HFFc6 (cell line): Measurements from ENCODE around the gene POLR2H. TPM values are rescaled to one million over a fixed set of nuclear protein-coding genes. Genes with fewer than 3 reads are reported as not detected.

Source experiments
- DNase-seq: peaks from one replicate; pipeline ENCODE4 v3.0.0-alpha.2; 2018
- H3K27ac Mint-ChIP-seq: 2 replicates; pipeline ENCODE4 v1.8.0; 2020; ENCODE audit warnings: mild to moderate bottlenecking, mixed read lengths
- H3K27me3 Mint-ChIP-seq: 2 replicates; pipeline ENCODE4 v1.8.0; 2021; ENCODE audit warnings: mild to moderate bottlenecking, moderate library complexity, mixed read lengths; ENCODE audit not compliant: insufficient read depth
- H3K36me3 Mint-ChIP-seq: 2 replicates; pipeline ENCODE4 v1.8.0; 2021; ENCODE audit warnings: low read depth, mixed read lengths
- H3K4me1 Mint-ChIP-seq: 2 replicates; pipeline ENCODE4 v1.8.0; 2020; ENCODE audit warnings: low read depth, mixed read lengths
- H3K4me3 Mint-ChIP-seq: 2 replicates; pipeline ENCODE4 v1.8.0; 2020; ENCODE audit warnings: mild to moderate bottlenecking, moderate library complexity, mixed read lengths
- H3K9me3 Mint-ChIP-seq: 2 replicates; pipeline ENCODE4 v1.8.0; 2020; ENCODE audit warnings: mild to moderate bottlenecking, mixed read lengths
- total RNA-seq, 6 experiments: library from RNA; stranded (reverse); fragmentation: NEBNext Ultra II Directional; extraction: Animal tissue kit (Norgen Biotek cat#: 25700); gene quantifications; 2 replicates in 1 of 6; 3 replicates in 5 of 6; pipeline ENCODE4 v1.2.3, GENCODE V29; 2021
- TF ChIP-seq, protein P1 (sequence below): fragments of 200-600 bp; sonication (generic); IDR thresholded peaks from 2 replicates; pipeline ENCODE4 v1.5.0; 2021; ENCODE audit warnings: antibody characterized with exemption, mild to moderate bottlenecking

POLR2H gene
- total RNA-seq, 6 experiments from 2014 or later = 45.4 to 68.6 (median 50.1) TPM

DNA sequence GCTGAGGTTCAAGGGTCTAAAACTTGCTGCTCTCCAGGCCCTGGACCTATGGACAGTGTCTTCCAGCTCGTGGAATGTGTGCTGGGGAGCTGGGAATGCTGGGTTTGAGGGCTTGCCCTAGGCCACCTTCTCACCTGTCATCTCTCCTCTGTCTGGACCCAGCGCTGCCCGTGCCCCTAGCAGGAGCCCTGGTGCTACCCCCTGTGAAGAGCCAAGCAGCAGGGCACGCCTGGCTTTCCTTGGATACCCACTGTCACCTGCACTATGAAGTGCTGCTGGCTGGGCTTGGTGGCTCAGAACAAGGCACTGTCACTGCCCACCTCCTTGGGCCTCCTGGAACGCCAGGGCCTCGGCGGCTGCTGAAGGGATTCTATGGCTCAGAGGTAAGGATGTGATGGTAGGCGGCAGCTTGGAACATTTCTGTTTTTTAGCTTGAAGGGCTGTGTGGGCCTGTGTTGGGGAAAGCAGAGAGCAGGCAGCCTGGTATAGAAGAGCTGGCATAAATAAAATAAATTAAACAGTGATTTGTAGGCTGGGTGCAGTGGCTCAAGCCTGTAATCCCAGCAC is 23.4 kb downstream of the POLR2H start:
- no peak overlapping the region for H3K4me3 Mint-ChIP-seq
- no peak for DNase-seq
- H3K27ac Mint-ChIP-seq = no peak overlapping the region
- H3K27me3 Mint-ChIP-seq = peaks cover 32% of the 10 kb centered on the region
- H3K36me3 Mint-ChIP-seq = no peaks in the 10 kb centered on the region
- no peaks in the 10 kb centered on the region for H3K4me1 Mint-ChIP-seq
- H3K9me3 Mint-ChIP-seq = no peaks in the 10 kb centered on the region
- TF ChIP-seq, protein P1, sequence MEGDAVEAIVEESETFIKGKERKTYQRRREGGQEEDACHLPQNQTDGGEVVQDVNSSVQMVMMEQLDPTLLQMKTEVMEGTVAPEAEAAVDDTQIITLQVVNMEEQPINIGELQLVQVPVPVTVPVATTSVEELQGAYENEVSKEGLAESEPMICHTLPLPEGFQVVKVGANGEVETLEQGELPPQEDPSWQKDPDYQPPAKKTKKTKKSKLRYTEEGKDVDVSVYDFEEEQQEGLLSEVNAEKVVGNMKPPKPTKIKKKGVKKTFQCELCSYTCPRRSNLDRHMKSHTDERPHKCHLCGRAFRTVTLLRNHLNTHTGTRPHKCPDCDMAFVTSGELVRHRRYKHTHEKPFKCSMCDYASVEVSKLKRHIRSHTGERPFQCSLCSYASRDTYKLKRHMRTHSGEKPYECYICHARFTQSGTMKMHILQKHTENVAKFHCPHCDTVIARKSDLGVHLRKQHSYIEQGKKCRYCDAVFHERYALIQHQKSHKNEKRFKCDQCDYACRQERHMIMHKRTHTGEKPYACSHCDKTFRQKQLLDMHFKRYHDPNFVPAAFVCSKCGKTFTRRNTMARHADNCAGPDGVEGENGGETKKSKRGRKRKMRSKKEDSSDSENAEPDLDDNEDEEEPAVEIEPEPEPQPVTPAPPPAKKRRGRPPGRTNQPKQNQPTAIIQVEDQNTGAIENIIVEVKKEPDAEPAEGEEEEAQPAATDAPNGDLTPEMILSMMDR = no peak

DNA sequence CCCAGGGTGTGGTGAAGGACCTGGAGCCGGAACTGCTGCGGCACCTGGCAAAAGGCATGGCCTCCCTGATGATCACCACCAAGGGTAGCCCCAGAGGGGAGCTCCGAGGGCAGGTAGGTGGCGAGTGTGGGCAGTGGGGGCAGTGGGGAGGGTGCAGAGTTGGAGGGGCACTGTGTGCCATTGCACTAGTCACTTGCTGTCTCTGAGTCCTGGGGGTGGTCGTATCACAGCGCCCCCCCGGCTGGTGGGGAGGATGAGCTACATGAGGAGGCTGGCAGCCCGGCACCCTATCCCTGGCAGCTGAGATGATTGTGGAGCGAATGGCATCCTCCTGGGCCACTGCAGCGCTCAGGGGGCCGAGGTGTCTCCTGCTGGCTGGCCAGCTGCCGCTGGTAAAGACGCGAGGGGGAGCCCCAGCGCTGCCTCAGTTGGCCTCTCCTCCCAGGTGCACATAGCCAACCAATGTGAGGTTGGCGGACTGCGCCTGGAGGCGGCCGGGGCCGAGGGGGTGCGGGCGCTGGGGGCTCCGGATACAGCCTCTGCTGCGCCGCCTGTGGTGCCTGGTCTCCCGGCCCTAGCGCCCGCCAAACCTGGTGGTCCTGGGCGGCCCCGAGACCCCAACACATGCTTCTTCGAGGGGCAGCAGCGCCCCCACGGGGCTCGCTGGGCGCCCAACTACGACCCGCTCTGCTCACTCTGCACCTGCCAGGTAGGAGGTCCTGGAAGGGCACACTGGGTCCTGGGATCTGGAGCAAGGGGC is 24.7 kb downstream of the POLR2H start:
- no peak for DNase-seq
- H3K27me3 Mint-ChIP-seq = peaks cover 40% of the 10 kb centered on the region

DNA sequence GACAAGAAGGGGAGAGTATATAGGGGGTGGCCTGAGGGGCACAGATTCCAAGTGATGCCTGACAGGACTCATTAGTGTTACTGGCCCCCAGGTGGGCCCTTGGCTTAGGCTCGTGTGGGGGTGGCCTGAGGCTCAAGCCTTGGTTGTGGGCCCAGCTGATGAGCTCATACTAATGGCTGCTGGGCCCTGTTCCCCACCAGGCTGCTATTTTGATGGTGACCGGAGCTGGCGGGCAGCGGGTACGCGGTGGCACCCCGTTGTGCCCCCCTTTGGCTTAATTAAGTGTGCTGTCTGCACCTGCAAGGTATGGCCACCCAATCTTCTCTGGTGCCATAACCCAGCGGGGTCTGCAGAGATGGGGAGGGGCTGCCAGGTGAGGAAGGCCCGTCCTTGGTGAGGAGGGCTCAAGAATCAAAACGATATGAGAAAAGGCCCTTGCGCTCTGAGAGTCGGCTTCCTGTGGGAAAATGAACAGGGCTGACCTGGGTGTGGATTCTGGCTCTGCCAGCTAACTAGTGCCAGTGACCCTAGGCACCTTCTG is 25.7 kb downstream of the POLR2H start:
- H3K9me3 Mint-ChIP-seq = no peaks in the 10 kb centered on the region
- H3K36me3 Mint-ChIP-seq = no peaks in the 10 kb centered on the region
- no peaks in the 10 kb centered on the region for H3K4me1 Mint-ChIP-seq
- H3K27ac Mint-ChIP-seq = no peak overlapping the region
- TF ChIP-seq, protein P1 = no peak
- DNase-seq = no peak
- peaks cover 36% of the 10 kb centered on the region for H3K27me3 Mint-ChIP-seq
- H3K4me3 Mint-ChIP-seq = no peak overlapping the region

More for the DNA sequence above, 24.7 kb downstream of the POLR2H start:
- H3K36me3 Mint-ChIP-seq = no peaks in the 10 kb centered on the region
- TF ChIP-seq, protein P1 = no peak
- H3K4me3 Mint-ChIP-seq = no peak overlapping the region
- no peaks in the 10 kb centered on the region for H3K9me3 Mint-ChIP-seq
- H3K27ac Mint-ChIP-seq = no peak overlapping the region
- H3K4me1 Mint-ChIP-seq = no peaks in the 10 kb centered on the region

DNA sequence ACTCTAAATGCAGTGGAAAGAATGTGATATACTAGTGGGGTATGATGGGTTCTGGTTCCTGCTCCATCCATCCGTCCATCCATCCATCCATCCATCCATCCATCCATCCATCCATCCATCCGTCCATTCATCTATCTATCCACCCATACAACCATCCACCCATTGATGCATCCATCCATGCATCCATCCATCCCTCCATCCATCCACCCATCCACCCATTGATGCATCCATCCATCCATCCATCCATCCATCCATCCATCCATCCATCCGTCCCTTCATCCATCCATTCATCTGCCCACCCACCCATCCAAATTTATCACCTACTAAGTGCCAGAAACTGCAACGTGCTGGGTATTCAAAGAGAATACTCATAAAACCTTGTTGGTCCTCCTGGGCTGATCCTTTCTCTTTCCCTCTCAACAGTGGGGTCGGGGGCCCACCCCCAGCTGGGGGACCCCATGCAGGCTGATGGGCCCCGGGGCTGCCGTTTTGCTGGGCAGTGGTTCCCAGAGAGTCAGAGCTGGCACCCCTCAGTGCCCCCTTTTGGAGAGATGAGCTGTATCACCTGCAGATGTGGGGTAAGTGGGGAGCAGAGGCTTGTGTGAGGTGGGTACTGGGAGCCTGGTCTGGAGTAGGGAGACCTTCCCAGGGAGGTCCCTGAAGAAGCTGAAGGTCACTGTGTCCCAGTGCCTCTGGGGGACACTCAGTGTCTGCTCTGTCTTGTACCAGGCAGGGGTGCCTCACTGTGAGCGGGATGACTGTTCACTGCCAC is 26.8 kb downstream of the POLR2H start:
- Mint-ChIP-seq H3K9me3 (no peaks in the 10 kb centered on the region), H3K36me3 (no peaks in the 10 kb centered on the region), H3K27me3 (peaks cover 41% of the 10 kb centered on the region), H3K27ac (no peak overlapping the region), H3K4me1 (no peaks in the 10 kb centered on the region), H3K4me3 (no peak overlapping the region)
- no peak for DNase-seq
- TF ChIP-seq, protein P1 = no peak

DNA sequence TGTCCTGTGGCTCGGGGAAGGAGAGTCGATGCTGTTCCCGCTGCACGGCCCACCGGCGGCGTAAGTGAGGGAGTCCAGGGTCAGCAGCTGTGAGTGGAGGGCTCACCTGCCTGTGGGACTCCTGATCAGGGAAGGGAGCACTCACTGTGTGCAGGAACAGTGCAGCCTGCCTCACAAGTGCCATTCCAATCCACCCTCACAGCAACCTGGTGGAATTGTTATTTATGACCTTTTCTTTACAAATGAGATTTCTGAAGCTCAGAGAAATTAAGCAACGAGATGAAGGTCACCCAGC is 27.4 kb downstream of the POLR2H start:
- H3K27ac Mint-ChIP-seq = no peak overlapping the region
- H3K27me3 Mint-ChIP-seq = peaks cover 42% of the 10 kb centered on the region
- TF ChIP-seq, protein P1 = no peak
- H3K4me3 Mint-ChIP-seq = no peak overlapping the region
- H3K4me1 Mint-ChIP-seq = no peaks in the 10 kb centered on the region
- no peaks in the 10 kb centered on the region for H3K9me3 Mint-ChIP-seq
- H3K36me3 Mint-ChIP-seq = no peaks in the 10 kb centered on the region
- no peak for DNase-seq
